Spinal cord (tissue), 10 donors: ENCODE measurements around the gene CBX1. TPM values are rescaled to one million over a fixed set of nuclear protein-coding genes. Genes with fewer than 3 reads are reported as not detected.
"Not testable (repeated sequence)": the region's sequence is repeated elsewhere in the genome, so short reads cannot be mapped to it uniquely, and the experiment has no call there.

Experiments
- DNase-seq, 6 donors: peaks; one replicate each; pipeline versions ENCODE4 v3.0.0 to v3.0.0-alpha.2; 2013 to 2015; ENCODE audit warnings: low spot score in 6 of 6, low read depth in 4 of 6
- H3K27ac ChIP-seq: one replicate; pipeline ENCODE4 v1.5.1; 2013; ENCODE audit warnings: low read depth, low read length, control low read depth
- H3K27me3 ChIP-seq: one replicate; pipeline ENCODE4 v1.6.1; 2013; ENCODE audit warnings: low read length; ENCODE audit not compliant: control insufficient read depth, insufficient read depth
- H3K36me3 ChIP-seq: one replicate; pipeline ENCODE4 v1.6.1; 2013; ENCODE audit warnings: low read length; ENCODE audit not compliant: control insufficient read depth, insufficient read depth
- H3K4me1 ChIP-seq: one replicate; pipeline ENCODE4 v1.6.1; 2013; ENCODE audit warnings: low read length; ENCODE audit not compliant: control insufficient read depth, insufficient read depth
- H3K4me3 ChIP-seq: one replicate; pipeline ENCODE4 v1.5.1; 2013; ENCODE audit warnings: low read depth, low read length, control low read depth
- H3K9me3 ChIP-seq: one replicate; pipeline ENCODE4 v1.6.1; 2013; ENCODE audit warnings: low read length; ENCODE audit not compliant: control insufficient read depth, insufficient read depth
- WGBS: methylation state at CpG from one replicate; pipeline ENCODE4 v1.1.5; 2013; ENCODE audit warnings: missing lambda C conversion rate; ENCODE audit not compliant: insufficient coverage; 5-methylcytosine and 5-hydroxymethylcytosine counted together
- polyA plus RNA-seq, 2 donors: library from polyadenylated mRNA; unstranded; fragments of 120-200 nt; gene quantifications; one replicate each; pipeline ENCODE4 v1.2.1, GENCODE V29; 2013; ENCODE audit not compliant: insufficient read length in 2 of 2
- total RNA-seq, 2 donors: library from RNA; depleted of rRNA in 1 of 2; stranded (reverse); fragments of 120-200 nt in 1 of 2; fragments of >200 nt in 1 of 2; gene quantifications; one replicate each; pipeline versions ENCODE4 v1.2.3 to v1.2.4, GENCODE V29; 2013 to 2014
- donor health status: healthy.

CBX1 gene
- total and polyA plus RNA-seq, 4 donors: 76.2 to 240 (median 160) TPM

GRCh38 chr17:48034734-48035133 is 66.5 kb downstream of the CBX1 start:
- not testable (repeated sequence) for H3K27ac ChIP-seq, H3K9me3 ChIP-seq, H3K4me3 ChIP-seq, H3K36me3 ChIP-seq, DNase-seq
- H3K27me3 ChIP-seq: peaks cover 15% of the 10 kb centered on the region
- 80% methylated on average over 1 of the region's 12 CpGs for WGBS
- H3K4me1 ChIP-seq: peaks cover 19% of the 10 kb centered on the region

- no CpG with 5 or more reads among the region's 6 CpGs for WGBS
- Histone ChIP-seq H3K27ac (no peak overlapping the region), H3K27me3 (peaks cover 7% of the 10 kb centered on the region), H3K36me3 (no peaks in the 10 kb centered on the region), H3K4me1 (peaks cover 10% of the 10 kb centered on the region), H3K9me3 (no peaks in the 10 kb centered on the region), H3K4me3 (no peak overlapping the region)
- DNase-seq: no peak
Measured at GRCh38 chr17:48031966-48032365, 69.3 kb downstream of the CBX1 start.

- peak in 1 of 6 donors; percentile 80 for DNase-seq
- Histone ChIP-seq H3K9me3 (no peaks in the 10 kb centered on the region), H3K36me3 (no peaks in the 10 kb centered on the region), H3K4me1 (peaks cover 20% of the 10 kb centered on the region), H3K4me3 (no peak overlapping the region), H3K27ac (peak overlapping the region; percentile 50), H3K27me3 (no peaks in the 10 kb centered on the region)
- 22% methylated on average over 5 of the region's 5 CpGs for WGBS
Measured at GRCh38 chr17:48030531-48030930, 70.7 kb downstream of the CBX1 start.

GRCh38 chr17:48028736-48029135 is 72.5 kb downstream of the CBX1 start:
- Histone ChIP-seq H3K27ac (no peak overlapping the region), H3K27me3 (no peaks in the 10 kb centered on the region), H3K4me3 (no peak overlapping the region), H3K4me1 (peaks cover 35% of the 10 kb centered on the region), H3K36me3 (no peaks in the 10 kb centered on the region), H3K9me3 (no peaks in the 10 kb centered on the region)
- no peak for DNase-seq
- WGBS: no CpG with 5 or more reads among the region's 1 CpG

GRCh38 chr17:48027322-48027981 is 73.8 kb downstream of the CBX1 start:
- no peak for DNase-seq
- H3K9me3 ChIP-seq: no peaks in the 10 kb centered on the region
- H3K27me3 ChIP-seq: no peaks in the 10 kb centered on the region
- no peaks in the 10 kb centered on the region for H3K36me3 ChIP-seq
- H3K27ac ChIP-seq: no peak overlapping the region
- 85% methylated on average over 10 of the region's 12 CpGs for WGBS
- H3K4me1 ChIP-seq: peaks cover 42% of the 10 kb centered on the region
- H3K4me3 ChIP-seq: no peak overlapping the region

- H3K36me3 ChIP-seq: no peaks in the 10 kb centered on the region
- peak in 2 of 6 donors; percentile 94 to 97 for DNase-seq
- no peaks in the 10 kb centered on the region for H3K27me3 ChIP-seq
- no peak overlapping the region for H3K4me3 ChIP-seq
- peak overlapping the region; percentile 74 for H3K27ac ChIP-seq
- H3K9me3 ChIP-seq: no peaks in the 10 kb centered on the region
- 13% methylated on average over 16 of the region's 18 CpGs for WGBS
- peaks cover 42% of the 10 kb centered on the region for H3K4me1 ChIP-seq
Measured at GRCh38 chr17:48026502-48027321, 74.6 kb downstream of the CBX1 start.

GRCh38 chr17:48025904-48026501 is 75.3 kb downstream of the CBX1 start:
- Histone ChIP-seq H3K4me3 (peak overlapping the region; percentile 57), H3K9me3 (no peaks in the 10 kb centered on the region), H3K36me3 (no peaks in the 10 kb centered on the region), H3K27ac (peak overlapping the region; percentile 70), H3K27me3 (no peaks in the 10 kb centered on the region), H3K4me1 (peaks cover 42% of the 10 kb centered on the region)
- DNase-seq: peak in 1 of 6 donors; percentile 41
- 60% methylated on average over 6 of the region's 8 CpGs for WGBS

- Histone ChIP-seq H3K9me3 (no peaks in the 10 kb centered on the region), H3K27me3 (no peaks in the 10 kb centered on the region), H3K36me3 (no peaks in the 10 kb centered on the region), H3K27ac (peak overlapping the region; percentile 94), H3K4me1 (peaks cover 39% of the 10 kb centered on the region), H3K4me3 (peak overlapping the region; percentile 57)
- under 1% methylated on average over 49 of the region's 56 CpGs for WGBS
- peak in 5 of 6 donors; percentile 91 to 99 (median 94) for DNase-seq
Measured at GRCh38 chr17:48025040-48025903, 76.0 kb downstream of the CBX1 start.
